Measurements from ENCODE around the gene SRGAP3. TPM values are rescaled to one million over a fixed set of nuclear protein-coding genes. Genes with fewer than 3 reads are reported as not detected.

SRGAP3 gene
- total and polyA plus RNA-seq, 2 donors: 3.9 to 4.4 TPM

GRCh38 chr3:9156604-9157003 is 92.8 kb downstream of the SRGAP3 start:
- no peak overlapping the region for H3K27ac ChIP-seq (ENCODE audit: low read depth in 1 of 2, low read length in 1 of 2)
- H3K27me3 ChIP-seq (ENCODE audit: control insufficient read depth in 2 of 2, insufficient read depth in 1 of 2, low read length in 1 of 2): no peaks in the 10 kb centered on the region
- H3K4me3 ChIP-seq (ENCODE audit: low read length in 2 of 2): no peak overlapping the region
- H3K36me3 ChIP-seq (ENCODE audit: control insufficient read depth in 2 of 2, insufficient read depth in 2 of 2, low read length in 1 of 2): no peaks in the 10 kb centered on the region
- no peak for DNase-seq (ENCODE audit: low read depth in 6 of 9, low spot score in 9 of 9)
- H3K9me3 ChIP-seq (ENCODE audit: control insufficient read depth in 2 of 2, insufficient read depth in 1 of 2, low read length in 1 of 2): peaks cover 1 to 9% of the 10 kb centered on the region in 2 donors
- WGBS: 87% methylated on average over 1 of the region's 1 CpG
- peaks cover 0 to 5% of the 10 kb centered on the region in 2 donors for H3K4me1 ChIP-seq (ENCODE audit: control insufficient read depth in 2 of 2, insufficient read depth in 2 of 2, low read length in 2 of 2)

GRCh38 chr3:9155028-9155427 is 94.4 kb downstream of the SRGAP3 start:
- no peaks in the 10 kb centered on the region for H3K27me3 ChIP-seq (ENCODE audit: control insufficient read depth in 2 of 2, insufficient read depth in 1 of 2, low read length in 1 of 2)
- DNase-seq (ENCODE audit: low read depth in 6 of 9, low spot score in 9 of 9): no peak
- H3K4me1 ChIP-seq (ENCODE audit: control insufficient read depth in 2 of 2, insufficient read depth in 2 of 2, low read length in 2 of 2): peaks cover 0 to 5% of the 10 kb centered on the region in 2 donors
- no peaks in the 10 kb centered on the region for H3K36me3 ChIP-seq (ENCODE audit: control insufficient read depth in 2 of 2, insufficient read depth in 2 of 2, low read length in 1 of 2)
- H3K27ac ChIP-seq (ENCODE audit: low read depth in 1 of 2, low read length in 1 of 2): no peak overlapping the region
- H3K4me3 ChIP-seq (ENCODE audit: low read length in 2 of 2): no peak overlapping the region
- WGBS: 94% methylated on average over 4 of the region's 4 CpGs
- peaks cover 4 to 22% of the 10 kb centered on the region in 2 donors for H3K9me3 ChIP-seq (ENCODE audit: control insufficient read depth in 2 of 2, insufficient read depth in 1 of 2, low read length in 1 of 2)

- H3K36me3 ChIP-seq (ENCODE audit: control insufficient read depth in 2 of 2, insufficient read depth in 2 of 2, low read length in 1 of 2): no peaks in the 10 kb centered on the region
- H3K4me1 ChIP-seq (ENCODE audit: control insufficient read depth in 2 of 2, insufficient read depth in 2 of 2, low read length in 2 of 2): peaks cover 0 to 2% of the 10 kb centered on the region in 2 donors
- H3K9me3 ChIP-seq (ENCODE audit: control insufficient read depth in 2 of 2, insufficient read depth in 1 of 2, low read length in 1 of 2): peaks cover 4 to 22% of the 10 kb centered on the region in 2 donors
- no peaks in the 10 kb centered on the region for H3K27me3 ChIP-seq (ENCODE audit: control insufficient read depth in 2 of 2, insufficient read depth in 1 of 2, low read length in 1 of 2)
- DNase-seq (ENCODE audit: low read depth in 6 of 9, low spot score in 9 of 9): no peak
- WGBS: 92% methylated on average over 14 of the region's 14 CpGs
- H3K4me3 ChIP-seq (ENCODE audit: low read length in 2 of 2): no peak overlapping the region
- no peak overlapping the region for H3K27ac ChIP-seq (ENCODE audit: low read depth in 1 of 2, low read length in 1 of 2)
These were observed 95.4 kb downstream of the SRGAP3 start for GRCh38 chr3:9153904-9154619.

GRCh38 chr3:9151240-9151639 is 98.2 kb downstream of the SRGAP3 start:
- 91% methylated on average over 8 of the region's 8 CpGs for WGBS
- no peaks in the 10 kb centered on the region for H3K36me3 ChIP-seq (ENCODE audit: control insufficient read depth in 2 of 2, insufficient read depth in 2 of 2, low read length in 1 of 2)
- DNase-seq (ENCODE audit: low read depth in 6 of 9, low spot score in 9 of 9): no peak
- no peak overlapping the region for H3K27ac ChIP-seq (ENCODE audit: low read depth in 1 of 2, low read length in 1 of 2)
- H3K27me3 ChIP-seq (ENCODE audit: control insufficient read depth in 2 of 2, insufficient read depth in 1 of 2, low read length in 1 of 2): no peaks in the 10 kb centered on the region
- H3K4me1 ChIP-seq (ENCODE audit: control insufficient read depth in 2 of 2, insufficient read depth in 2 of 2, low read length in 2 of 2): peaks cover 0 to 12% of the 10 kb centered on the region in 2 donors
- peaks cover 4 to 22% of the 10 kb centered on the region in 2 donors for H3K9me3 ChIP-seq (ENCODE audit: control insufficient read depth in 2 of 2, insufficient read depth in 1 of 2, low read length in 1 of 2)
- no peak overlapping the region for H3K4me3 ChIP-seq (ENCODE audit: low read length in 2 of 2)

- no peak overlapping the region for H3K27ac ChIP-seq (ENCODE audit: low read depth in 1 of 2, low read length in 1 of 2)
- no peak overlapping the region for H3K4me3 ChIP-seq (ENCODE audit: low read length in 2 of 2)
- H3K36me3 ChIP-seq (ENCODE audit: control insufficient read depth in 2 of 2, insufficient read depth in 2 of 2, low read length in 1 of 2): no peaks in the 10 kb centered on the region
- H3K27me3 ChIP-seq (ENCODE audit: control insufficient read depth in 2 of 2, insufficient read depth in 1 of 2, low read length in 1 of 2): no peaks in the 10 kb centered on the region
- WGBS: 94% methylated on average over 5 of the region's 5 CpGs
- peaks cover 0 to 12% of the 10 kb centered on the region in 2 donors for H3K4me1 ChIP-seq (ENCODE audit: control insufficient read depth in 2 of 2, insufficient read depth in 2 of 2, low read length in 2 of 2)
- H3K9me3 ChIP-seq (ENCODE audit: control insufficient read depth in 2 of 2, insufficient read depth in 1 of 2, low read length in 1 of 2): peaks cover 4 to 22% of the 10 kb centered on the region in 2 donors
- no peak for DNase-seq (ENCODE audit: low read depth in 6 of 9, low spot score in 9 of 9)
These were observed 99.9 kb downstream of the SRGAP3 start for GRCh38 chr3:9149566-9149965.

- DNase-seq (ENCODE audit: low read depth in 6 of 9, low spot score in 9 of 9): no peak
- 95% methylated on average over 7 of the region's 7 CpGs for WGBS
- no peaks in the 10 kb centered on the region for H3K36me3 ChIP-seq (ENCODE audit: control insufficient read depth in 2 of 2, insufficient read depth in 2 of 2, low read length in 1 of 2)
- peaks cover 4 to 27% of the 10 kb centered on the region in 2 donors for H3K9me3 ChIP-seq (ENCODE audit: control insufficient read depth in 2 of 2, insufficient read depth in 1 of 2, low read length in 1 of 2)
- peaks cover 0 to 12% of the 10 kb centered on the region in 2 donors for H3K4me1 ChIP-seq (ENCODE audit: control insufficient read depth in 2 of 2, insufficient read depth in 2 of 2, low read length in 2 of 2)
- H3K4me3 ChIP-seq (ENCODE audit: low read length in 2 of 2): no peak overlapping the region
- H3K27me3 ChIP-seq (ENCODE audit: control insufficient read depth in 2 of 2, insufficient read depth in 1 of 2, low read length in 1 of 2): no peaks in the 10 kb centered on the region
- H3K27ac ChIP-seq (ENCODE audit: low read depth in 1 of 2, low read length in 1 of 2): no peak overlapping the region
These were observed 101.6 kb downstream of the SRGAP3 start for GRCh38 chr3:9147896-9148266.

GRCh38 chr3:9147215-9147895 is 102.1 kb downstream of the SRGAP3 start:
- no peak overlapping the region for H3K27ac ChIP-seq (ENCODE audit: low read depth in 1 of 2, low read length in 1 of 2)
- H3K36me3 ChIP-seq (ENCODE audit: control insufficient read depth in 2 of 2, insufficient read depth in 2 of 2, low read length in 1 of 2): no peaks in the 10 kb centered on the region
- DNase-seq (ENCODE audit: low read depth in 6 of 9, low spot score in 9 of 9): no peak
- 81% methylated on average over 8 of the region's 8 CpGs for WGBS
- no peak overlapping the region for H3K4me3 ChIP-seq (ENCODE audit: low read length in 2 of 2)
- no peaks in the 10 kb centered on the region for H3K27me3 ChIP-seq (ENCODE audit: control insufficient read depth in 2 of 2, insufficient read depth in 1 of 2, low read length in 1 of 2)
- peaks cover 4 to 23% of the 10 kb centered on the region in 2 donors for H3K9me3 ChIP-seq (ENCODE audit: control insufficient read depth in 2 of 2, insufficient read depth in 1 of 2, low read length in 1 of 2)
- H3K4me1 ChIP-seq (ENCODE audit: control insufficient read depth in 2 of 2, insufficient read depth in 2 of 2, low read length in 2 of 2): peaks cover 0 to 12% of the 10 kb centered on the region in 2 donors

- WGBS: 44% methylated on average over 11 of the region's 11 CpGs
- no peaks in the 10 kb centered on the region for H3K27me3 ChIP-seq (ENCODE audit: control insufficient read depth in 2 of 2, insufficient read depth in 1 of 2, low read length in 1 of 2)
- no peaks in the 10 kb centered on the region for H3K36me3 ChIP-seq (ENCODE audit: control insufficient read depth in 2 of 2, insufficient read depth in 2 of 2, low read length in 1 of 2)
- H3K9me3 ChIP-seq (ENCODE audit: control insufficient read depth in 2 of 2, insufficient read depth in 1 of 2, low read length in 1 of 2): peaks cover 2 to 17% of the 10 kb centered on the region in 2 donors
- peaks cover 0 to 12% of the 10 kb centered on the region in 2 donors for H3K4me1 ChIP-seq (ENCODE audit: control insufficient read depth in 2 of 2, insufficient read depth in 2 of 2, low read length in 2 of 2)
- no peak overlapping the region for H3K27ac ChIP-seq (ENCODE audit: low read depth in 1 of 2, low read length in 1 of 2)
- no peak overlapping the region for H3K4me3 ChIP-seq (ENCODE audit: low read length in 2 of 2)
- peak in 1 of 9 donors; percentile 39 for DNase-seq (ENCODE audit: low read depth in 6 of 9, low spot score in 9 of 9)
These were observed 102.9 kb downstream of the SRGAP3 start for GRCh38 chr3:9146367-9147071.

- 97% methylated on average over 2 of the region's 2 CpGs for WGBS
- Histone ChIP-seq H3K4me3 (ENCODE audit: low read length in 2 of 2) (no peak overlapping the region), H3K36me3 (ENCODE audit: control insufficient read depth in 2 of 2, insufficient read depth in 2 of 2, low read length in 1 of 2) (no peaks in the 10 kb centered on the region), H3K9me3 (ENCODE audit: control insufficient read depth in 2 of 2, insufficient read depth in 1 of 2, low read length in 1 of 2) (peaks cover 0 to 5% of the 10 kb centered on the region in 2 donors), H3K4me1 (ENCODE audit: control insufficient read depth in 2 of 2, insufficient read depth in 2 of 2, low read length in 2 of 2) (peaks cover 0 to 12% of the 10 kb centered on the region in 2 donors), H3K27me3 (ENCODE audit: control insufficient read depth in 2 of 2, insufficient read depth in 1 of 2, low read length in 1 of 2) (no peaks in the 10 kb centered on the region), H3K27ac (ENCODE audit: low read depth in 1 of 2, low read length in 1 of 2) (no peak overlapping the region)
- no peak for DNase-seq (ENCODE audit: low read depth in 6 of 9, low spot score in 9 of 9)
These were observed 106.3 kb downstream of the SRGAP3 start for GRCh38 chr3:9143184-9143583.

Data from thymus (tissue), 11 donors.